Ovary (tissue), 3 donors: ENCODE measurements around the gene CPED1.

Experiments
- CTCF ChIP-seq, 3 donors: fragments of 450-650 bp in 2 of 3; fragments of 200-600 bp in 1 of 3; IDR thresholded peaks; one replicate each; pipeline versions ENCODE4 v1.5.1 to v1.8.0; 2016 to 2022; ENCODE audit warnings: antibody characterized with exemption in 3 of 3, mild to moderate bottlenecking in 1 of 3
- EP300 ChIP-seq: sonication (generic); formaldehyde crosslinking; IDR thresholded peaks from one replicate; pipeline ENCODE4 v1.6.1; 2017; ENCODE audit warnings: antibody characterized with exemption
- POLR2A ChIP-seq: fragments of 450-650 bp; IDR thresholded peaks from one replicate; pipeline ENCODE4 v1.6.1; 2017; ENCODE audit warnings: antibody characterized with exemption, mild to moderate bottlenecking, moderate library complexity
- donor health status: DM: no; HTN: no; CAD: no.

- TF ChIP-seq POLR2A = no peak
- TF ChIP-seq CTCF (IDR thresholded peaks at IDR 0.05) = no peak
- TF ChIP-seq EP300 = no peak
These were observed 2.1 kb downstream of the CPED1 start for GRCh38 chr7:120990468-120991118.
